ENCODE measurements around the gene ATP11C. TPM values are rescaled to one million over a fixed set of nuclear protein-coding genes. Genes with fewer than 3 reads are reported as not detected.

Gene ATP11C
- total RNA-seq, 1 donor from 2014 or later = 20.4 TPM

GRCh38 chrX:139759637-139760036, 173.2 kb downstream of the ATP11C start:
- no peak overlapping the region for H3K4me3 Mint-ChIP-seq (ENCODE audit: unreplicated experiment)
- H3K9me3 Mint-ChIP-seq (ENCODE audit: low read depth) = peaks cover 14% of the 10 kb centered on the region
- TF ChIP-seq CTCF (IDR thresholded peaks at IDR 0.05) = peak; percentile 74
- no peak overlapping the region for H3K27ac Mint-ChIP-seq (ENCODE audit: unreplicated experiment)
- H3K4me1 Mint-ChIP-seq (ENCODE audit: low read depth) = peaks cover 4% of the 10 kb centered on the region
- DNase-seq (ENCODE audit: low spot score) = no peak
- H3K36me3 Mint-ChIP-seq (ENCODE audit: low read depth) = peaks cover 8% of the 10 kb centered on the region
- no peaks in the 10 kb centered on the region for H3K27me3 Mint-ChIP-seq (ENCODE audit: low read depth)

- Mint-ChIP-seq H3K9me3 (ENCODE audit: low read depth) (peaks cover 23% of the 10 kb centered on the region), H3K27me3 (ENCODE audit: low read depth) (no peaks in the 10 kb centered on the region), H3K36me3 (ENCODE audit: low read depth) (peaks cover 16% of the 10 kb centered on the region), H3K27ac (ENCODE audit: unreplicated experiment) (no peak overlapping the region), H3K4me3 (ENCODE audit: unreplicated experiment) (no peak overlapping the region), H3K4me1 (ENCODE audit: low read depth) (peaks cover 4% of the 10 kb centered on the region)
- TF ChIP-seq CTCF (IDR thresholded peaks at IDR 0.05) = no peak
- DNase-seq (ENCODE audit: low spot score) = no peak
These were observed 174.0 kb downstream of the ATP11C start for GRCh38 chrX:139758809-139759208.

- no peak for TF ChIP-seq CTCF (IDR thresholded peaks at IDR 0.05)
These were observed 174.6 kb downstream of the ATP11C start for GRCh38 chrX:139758250-139758649.

GRCh38 chrX:139751053-139751452, 181.8 kb downstream of the ATP11C start:
- no peak for DNase-seq (ENCODE audit: low spot score)
- Mint-ChIP-seq H3K9me3 (ENCODE audit: low read depth) (peaks cover 33% of the 10 kb centered on the region), H3K36me3 (ENCODE audit: low read depth) (peaks cover 24% of the 10 kb centered on the region), H3K27me3 (ENCODE audit: low read depth) (no peaks in the 10 kb centered on the region), H3K4me1 (ENCODE audit: low read depth) (no peaks in the 10 kb centered on the region), H3K4me3 (ENCODE audit: unreplicated experiment) (no peak overlapping the region), H3K27ac (ENCODE audit: unreplicated experiment) (no peak overlapping the region)
- TF ChIP-seq CTCF (IDR thresholded peaks at IDR 0.05) = no peak

More at GRCh38 chrX:139758250-139758649, 174.6 kb downstream of the ATP11C start:
- H3K9me3 Mint-ChIP-seq (ENCODE audit: low read depth) = peaks cover 27% of the 10 kb centered on the region
- H3K4me1 Mint-ChIP-seq (ENCODE audit: low read depth) = peaks cover 4% of the 10 kb centered on the region
- H3K36me3 Mint-ChIP-seq (ENCODE audit: low read depth) = peaks cover 19% of the 10 kb centered on the region
- H3K27ac Mint-ChIP-seq (ENCODE audit: unreplicated experiment) = no peak overlapping the region
- no peak overlapping the region for H3K4me3 Mint-ChIP-seq (ENCODE audit: unreplicated experiment)
- no peak for DNase-seq (ENCODE audit: low spot score)
- no peaks in the 10 kb centered on the region for H3K27me3 Mint-ChIP-seq (ENCODE audit: low read depth)

- no peaks in the 10 kb centered on the region for H3K4me1 Mint-ChIP-seq (ENCODE audit: low read depth)
- H3K36me3 Mint-ChIP-seq (ENCODE audit: low read depth) = peaks cover 21% of the 10 kb centered on the region
- H3K9me3 Mint-ChIP-seq (ENCODE audit: low read depth) = peaks cover 26% of the 10 kb centered on the region
- DNase-seq (ENCODE audit: low spot score) = no peak
- no peak overlapping the region for H3K4me3 Mint-ChIP-seq (ENCODE audit: unreplicated experiment)
- H3K27me3 Mint-ChIP-seq (ENCODE audit: low read depth) = no peaks in the 10 kb centered on the region
- no peak overlapping the region for H3K27ac Mint-ChIP-seq (ENCODE audit: unreplicated experiment)
- no peak for TF ChIP-seq CTCF (IDR thresholded peaks at IDR 0.05)
These were observed 182.5 kb downstream of the ATP11C start for GRCh38 chrX:139750390-139750789.

Measured in chondrocyte (in vitro differentiated cells).